NT2/D1 (cell line): ENCODE results near the gene SDK1.

Experiments used
- SUZ12 ChIP-seq: IDR thresholded peaks from 2 replicates; pipeline ENCODE4 v1.6.1; 2011; ENCODE audit not compliant: insufficient read length, insufficient read depth; ENCODE audit errors: extremely low read depth
- YY1 ChIP-seq: IDR thresholded peaks from 2 replicates; pipeline ENCODE4 v1.6.1; 2011; ENCODE audit not compliant: insufficient read length, insufficient read depth

GRCh38 chr7:3466261-3466660 lies 165.2 kb downstream of the SDK1 start:
- TF ChIP-seq SUZ12 = no peak
- TF ChIP-seq YY1 = no peak
